ENCODE measurements around the gene PEX5. TPM values are rescaled to one million over a fixed set of nuclear protein-coding genes. Genes with fewer than 3 reads are reported as not detected.

Gene PEX5
- total RNA-seq, 6 experiments from 2014 or later: 19.8 to 24.4 (median 22.2) TPM

DNA sequence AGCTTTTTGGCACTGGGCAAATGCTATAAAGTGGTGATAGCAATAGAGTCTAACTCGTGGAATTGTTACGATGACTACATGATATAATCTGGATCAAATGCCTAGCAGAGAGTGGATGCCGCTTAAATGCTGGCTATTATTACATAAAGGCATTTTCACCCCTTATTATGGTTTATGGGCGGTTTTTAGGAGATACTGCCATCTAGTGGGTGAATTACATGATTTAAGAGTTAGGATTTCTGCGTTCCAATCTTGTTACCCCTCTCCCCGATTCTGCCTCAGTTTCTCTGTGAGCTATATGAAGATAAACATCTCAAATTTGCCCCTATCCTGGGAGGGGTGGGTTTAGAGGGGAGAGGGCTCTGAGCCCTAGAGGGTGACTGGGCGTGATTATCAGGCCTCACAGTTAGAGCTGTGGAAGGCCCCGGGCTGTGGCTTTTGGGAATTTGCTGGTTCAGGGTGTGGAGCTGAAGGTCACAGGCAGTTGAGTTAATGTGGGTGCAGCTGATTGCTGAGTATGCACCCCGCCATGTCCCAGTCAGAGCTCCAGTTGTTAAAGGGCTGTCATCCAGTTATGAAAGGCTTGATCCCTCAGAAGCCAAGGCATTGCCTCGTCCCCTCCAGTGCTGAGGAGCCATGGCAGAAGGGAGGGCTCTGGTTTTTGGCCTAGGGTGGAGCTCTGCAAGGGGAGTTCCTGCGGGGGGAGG lies 44.9 kb upstream of the PEX5 start:
- peaks cover 25% of the 10 kb centered on the region for H3K4me1 Mint-ChIP-seq (ENCODE audit: low read depth)
- peak; percentile 21 for DNase-seq
- TF ChIP-seq, protein P1, sequence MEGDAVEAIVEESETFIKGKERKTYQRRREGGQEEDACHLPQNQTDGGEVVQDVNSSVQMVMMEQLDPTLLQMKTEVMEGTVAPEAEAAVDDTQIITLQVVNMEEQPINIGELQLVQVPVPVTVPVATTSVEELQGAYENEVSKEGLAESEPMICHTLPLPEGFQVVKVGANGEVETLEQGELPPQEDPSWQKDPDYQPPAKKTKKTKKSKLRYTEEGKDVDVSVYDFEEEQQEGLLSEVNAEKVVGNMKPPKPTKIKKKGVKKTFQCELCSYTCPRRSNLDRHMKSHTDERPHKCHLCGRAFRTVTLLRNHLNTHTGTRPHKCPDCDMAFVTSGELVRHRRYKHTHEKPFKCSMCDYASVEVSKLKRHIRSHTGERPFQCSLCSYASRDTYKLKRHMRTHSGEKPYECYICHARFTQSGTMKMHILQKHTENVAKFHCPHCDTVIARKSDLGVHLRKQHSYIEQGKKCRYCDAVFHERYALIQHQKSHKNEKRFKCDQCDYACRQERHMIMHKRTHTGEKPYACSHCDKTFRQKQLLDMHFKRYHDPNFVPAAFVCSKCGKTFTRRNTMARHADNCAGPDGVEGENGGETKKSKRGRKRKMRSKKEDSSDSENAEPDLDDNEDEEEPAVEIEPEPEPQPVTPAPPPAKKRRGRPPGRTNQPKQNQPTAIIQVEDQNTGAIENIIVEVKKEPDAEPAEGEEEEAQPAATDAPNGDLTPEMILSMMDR (IDR thresholded peaks at IDR 0.05): peak; percentile 83
- no peaks in the 10 kb centered on the region for H3K9me3 Mint-ChIP-seq
- no peak overlapping the region for H3K4me3 Mint-ChIP-seq
- no peak overlapping the region for H3K27ac Mint-ChIP-seq
- no peaks in the 10 kb centered on the region; the same call in none of the 2 replicates for H3K27me3 Mint-ChIP-seq (ENCODE audit: insufficient read depth)
- no peaks in the 10 kb centered on the region for H3K36me3 Mint-ChIP-seq (ENCODE audit: low read depth)

DNA sequence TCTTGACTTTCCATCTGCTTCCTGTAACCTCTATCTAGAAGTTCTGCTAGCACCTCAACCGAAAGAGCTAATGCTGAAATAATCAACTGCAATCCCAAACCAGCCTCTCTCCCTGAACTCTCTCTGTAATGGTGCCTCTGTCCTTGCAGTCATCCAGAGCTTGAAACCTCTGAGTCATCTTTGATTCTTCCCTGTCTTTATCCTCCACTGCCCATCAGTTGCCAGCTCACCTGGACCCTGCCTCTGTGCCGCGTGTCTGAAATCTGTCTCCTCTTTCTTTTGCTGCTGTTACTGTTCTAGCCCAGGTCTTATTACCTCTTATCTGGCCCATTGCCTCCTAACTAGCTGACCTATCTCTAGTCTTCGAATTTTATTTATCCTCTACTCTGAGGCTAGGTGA lies 43.8 kb upstream of the PEX5 start:
- H3K36me3 Mint-ChIP-seq (ENCODE audit: low read depth): no peaks in the 10 kb centered on the region
- H3K27ac Mint-ChIP-seq: no peak overlapping the region
- H3K4me3 Mint-ChIP-seq: no peak overlapping the region
- TF ChIP-seq, protein P1 (IDR thresholded peaks at IDR 0.05): no peak
- no peaks in the 10 kb centered on the region for H3K9me3 Mint-ChIP-seq
- no peak for DNase-seq
- H3K27me3 Mint-ChIP-seq (ENCODE audit: insufficient read depth): no peaks in the 10 kb centered on the region; the same call in none of the 2 replicates
- peaks cover 25% of the 10 kb centered on the region for H3K4me1 Mint-ChIP-seq (ENCODE audit: low read depth)

DNA sequence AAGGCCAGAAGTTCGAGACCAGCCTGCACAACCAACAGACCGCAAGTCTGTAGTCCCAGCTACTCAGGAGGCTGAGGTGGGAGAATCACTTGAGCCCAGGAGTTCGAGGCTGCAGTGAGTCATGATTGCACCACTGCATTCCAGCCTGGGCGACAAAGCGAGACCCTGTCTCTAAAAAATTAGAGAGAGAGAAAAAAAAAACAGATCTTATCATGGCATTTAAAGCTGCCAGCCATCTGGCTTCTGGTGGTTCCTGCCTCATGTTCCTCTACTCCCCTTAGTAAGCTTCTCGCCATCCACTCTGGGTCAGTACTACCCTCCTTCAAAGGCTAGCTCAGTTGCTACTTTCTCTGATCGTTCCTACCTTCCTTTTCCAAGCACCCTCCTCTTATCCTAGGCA lies 43.3 kb upstream of the PEX5 start:
- TF ChIP-seq, protein P1 (IDR thresholded peaks at IDR 0.05): no peak
- H3K4me1 Mint-ChIP-seq (ENCODE audit: low read depth): peaks cover 25% of the 10 kb centered on the region
- no peak overlapping the region for H3K4me3 Mint-ChIP-seq
- no peak overlapping the region for H3K27ac Mint-ChIP-seq
- no peaks in the 10 kb centered on the region for H3K9me3 Mint-ChIP-seq
- DNase-seq: no peak
- no peaks in the 10 kb centered on the region for H3K36me3 Mint-ChIP-seq (ENCODE audit: low read depth)
- H3K27me3 Mint-ChIP-seq (ENCODE audit: insufficient read depth): no peaks in the 10 kb centered on the region; the same call in none of the 2 replicates

DNA sequence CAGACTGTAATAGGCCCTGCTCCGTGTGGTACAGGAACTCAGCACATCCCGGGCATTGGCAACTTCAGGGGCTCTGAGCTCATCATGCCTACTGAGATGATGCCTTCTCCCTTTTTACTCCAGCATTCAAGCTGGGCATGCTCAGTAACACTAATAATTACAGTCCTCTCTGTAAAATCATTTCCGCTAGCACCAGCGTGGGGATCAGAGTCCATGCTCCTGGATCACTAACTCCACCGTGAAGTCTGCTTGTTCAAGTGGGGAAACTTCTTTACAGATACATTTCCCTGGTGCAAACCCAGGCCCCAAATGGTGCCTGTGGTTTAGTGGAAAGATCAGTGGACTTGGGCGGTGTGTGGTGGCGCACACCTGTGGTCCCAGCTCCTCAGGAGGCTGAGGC lies 42.6 kb upstream of the PEX5 start:
- Mint-ChIP-seq H3K27me3 (ENCODE audit: insufficient read depth) (no peaks in the 10 kb centered on the region; the same call in none of the 2 replicates), H3K9me3 (no peaks in the 10 kb centered on the region)
- TF ChIP-seq, protein P1 (IDR thresholded peaks at IDR 0.05): no peak

DNA sequence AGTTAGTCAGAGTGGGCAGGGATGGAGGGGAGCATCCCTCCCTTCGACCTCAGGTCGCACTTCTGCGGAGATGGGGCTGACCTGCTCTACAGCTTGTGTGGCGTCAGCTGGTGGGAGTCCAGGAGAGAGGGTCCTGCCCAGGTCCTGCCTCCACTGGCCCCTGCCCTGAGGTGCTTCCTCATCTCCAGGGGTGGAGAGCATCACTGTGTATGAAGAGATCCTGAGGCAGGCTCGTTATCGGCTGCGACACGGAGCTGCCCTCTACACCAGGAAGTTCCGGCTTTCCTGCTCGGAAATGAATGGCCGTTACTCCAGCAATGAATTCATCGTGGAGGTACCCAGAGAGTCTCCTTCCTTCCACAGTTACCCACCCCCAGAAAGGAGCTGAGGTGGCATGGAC lies 39.1 kb upstream of the PEX5 start:
- H3K4me3 Mint-ChIP-seq: no peak overlapping the region
- H3K36me3 Mint-ChIP-seq (ENCODE audit: low read depth): no peaks in the 10 kb centered on the region
- TF ChIP-seq, protein P1 (IDR thresholded peaks at IDR 0.05): no peak
- H3K27ac Mint-ChIP-seq: no peak overlapping the region
- H3K4me1 Mint-ChIP-seq (ENCODE audit: low read depth): peaks cover 26% of the 10 kb centered on the region
- no peak for DNase-seq
- no peaks in the 10 kb centered on the region for H3K9me3 Mint-ChIP-seq
- H3K27me3 Mint-ChIP-seq (ENCODE audit: insufficient read depth): no peaks in the 10 kb centered on the region; the same call in none of the 2 replicates

More for the DNA sequence above, 42.6 kb upstream of the PEX5 start:
- Mint-ChIP-seq H3K4me1 (ENCODE audit: low read depth) (peaks cover 25% of the 10 kb centered on the region), H3K36me3 (ENCODE audit: low read depth) (no peaks in the 10 kb centered on the region), H3K27ac (no peak overlapping the region), H3K4me3 (no peak overlapping the region)
- DNase-seq: no peak

All from HFFc6 (cell line).